ENCODE results near the gene PAM.

Gene PAM

GRCh38 chr5:102782217-102782872 is 27.2 kb downstream of the PAM start:
- DNase-seq: no peak

DNA sequence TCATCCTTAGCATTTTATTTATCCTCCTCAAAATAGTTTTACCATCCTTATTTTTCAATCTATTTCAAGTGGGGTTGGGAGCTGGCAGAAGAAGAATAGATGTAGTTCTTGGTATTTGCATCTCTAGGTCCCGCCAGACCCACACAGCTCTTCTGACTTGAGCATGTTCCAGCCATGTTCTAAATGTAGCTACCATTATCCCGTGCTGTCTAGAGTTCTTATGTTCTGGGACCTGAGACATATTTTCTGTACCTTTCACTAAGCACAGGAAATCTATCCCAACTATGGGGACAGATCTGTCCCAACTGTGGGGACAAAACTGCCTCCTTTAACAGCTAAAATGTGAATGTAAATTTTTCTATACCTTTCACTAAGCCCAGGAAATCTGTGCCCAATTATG is 32.0 kb downstream of the PAM start:
- no peak for DNase-seq

- no peak for DNase-seq
These were observed 33.7 kb downstream of the PAM start for GRCh38 chr5:102788788-102789187.

- no peak for DNase-seq
These were observed 34.4 kb downstream of the PAM start for GRCh38 chr5:102789469-102789868.

GRCh38 chr5:102790748-102791147 is 35.6 kb downstream of the PAM start:
- DNase-seq: no peak

DNA sequence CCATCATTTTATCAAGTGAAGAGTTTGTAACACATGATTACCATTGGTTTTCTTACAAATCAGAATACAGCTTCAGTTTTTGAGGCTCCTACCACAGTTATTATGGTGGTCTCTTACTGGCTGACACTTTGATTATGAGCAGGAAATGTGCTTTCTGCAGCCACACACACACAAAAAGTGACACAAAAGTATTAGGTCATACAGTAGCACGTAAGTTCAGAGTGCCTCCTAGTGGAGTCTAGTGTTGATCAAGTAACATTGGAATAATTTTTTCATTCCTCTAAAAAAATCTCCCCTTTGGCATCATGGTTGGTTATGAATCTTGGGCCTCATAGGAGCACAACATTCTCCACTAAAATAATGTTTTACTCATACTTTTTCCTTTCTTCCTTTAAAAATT is 37.6 kb downstream of the PAM start:
- DNase-seq: no peak

DNA sequence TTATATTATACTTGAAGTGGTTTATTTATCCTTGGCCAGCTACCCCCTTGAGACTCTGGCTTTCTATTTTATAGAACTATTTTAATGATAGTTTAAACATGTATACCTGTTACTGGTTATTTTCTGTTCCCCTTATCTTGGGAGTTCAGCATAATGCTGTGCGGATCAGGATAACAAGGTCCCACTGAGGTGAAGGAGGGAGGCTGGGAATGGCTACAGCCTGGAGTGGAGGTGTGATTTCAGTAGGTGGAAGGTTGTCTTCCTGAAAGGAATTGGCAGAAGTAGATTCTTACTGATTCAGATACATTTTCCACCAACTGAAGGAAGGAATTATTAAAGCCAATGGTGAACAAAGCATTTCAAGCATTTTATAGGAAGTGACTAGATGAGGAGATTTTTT is 38.9 kb downstream of the PAM start:
- no peak for DNase-seq

- no peak for DNase-seq
These were observed 39.7 kb downstream of the PAM start for GRCh38 chr5:102794677-102795331.

- DNase-seq: no peak
These were observed 40.4 kb downstream of the PAM start for GRCh38 chr5:102795526-102795925.

- DNase-seq: no peak
These were observed 40.9 kb downstream of the PAM start for GRCh38 chr5:102796009-102796408.

- no peak for DNase-seq
These were observed 41.4 kb downstream of the PAM start for GRCh38 chr5:102796498-102796897.

- DNase-seq: no peak
These were observed 42.3 kb downstream of the PAM start for GRCh38 chr5:102797322-102797884.

- DNase-seq: no peak
These were observed 43.1 kb downstream of the PAM start for GRCh38 chr5:102798104-102798785.

DNA sequence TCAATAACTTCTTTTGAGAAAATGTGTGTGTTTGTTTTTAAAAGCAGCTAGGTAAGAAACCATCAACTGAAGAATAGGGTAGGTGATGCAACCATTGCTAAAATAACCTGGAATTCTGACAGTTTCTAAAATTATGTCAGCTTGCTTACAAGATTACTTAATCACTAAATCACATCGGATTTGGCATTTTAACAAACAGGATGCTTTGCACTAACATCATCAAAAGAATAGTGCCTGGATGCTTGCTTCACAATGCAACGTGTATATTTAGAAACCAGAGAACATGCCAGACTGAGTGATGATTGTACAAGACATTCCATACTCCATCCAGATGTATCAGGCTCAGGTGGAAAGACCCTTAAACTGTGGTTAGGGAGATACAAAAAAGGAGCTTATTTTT is 43.9 kb downstream of the PAM start:
- no peak for DNase-seq

- no peak for DNase-seq
These were observed 45.3 kb downstream of the PAM start for GRCh38 chr5:102800427-102800826.

DNA sequence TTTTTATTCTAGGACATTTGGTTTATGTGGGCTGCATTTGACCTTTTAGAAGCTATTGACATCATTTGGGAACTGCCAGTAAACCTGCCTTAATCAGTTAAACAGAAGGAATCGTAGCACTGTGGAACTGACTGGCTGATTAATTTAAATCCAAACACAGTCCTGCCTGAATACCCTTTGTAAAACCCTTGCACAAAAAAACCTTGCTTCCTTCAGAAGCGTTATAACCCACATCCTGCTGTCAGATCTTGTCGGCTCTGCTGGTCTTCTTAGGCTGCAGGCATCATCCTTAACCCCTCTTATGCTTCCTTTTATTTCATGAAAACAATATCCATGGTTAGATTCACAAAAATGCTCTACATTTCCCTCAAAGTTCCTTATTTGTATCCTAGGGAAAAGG is 46.3 kb downstream of the PAM start:
- DNase-seq: peak; percentile 24

DNA sequence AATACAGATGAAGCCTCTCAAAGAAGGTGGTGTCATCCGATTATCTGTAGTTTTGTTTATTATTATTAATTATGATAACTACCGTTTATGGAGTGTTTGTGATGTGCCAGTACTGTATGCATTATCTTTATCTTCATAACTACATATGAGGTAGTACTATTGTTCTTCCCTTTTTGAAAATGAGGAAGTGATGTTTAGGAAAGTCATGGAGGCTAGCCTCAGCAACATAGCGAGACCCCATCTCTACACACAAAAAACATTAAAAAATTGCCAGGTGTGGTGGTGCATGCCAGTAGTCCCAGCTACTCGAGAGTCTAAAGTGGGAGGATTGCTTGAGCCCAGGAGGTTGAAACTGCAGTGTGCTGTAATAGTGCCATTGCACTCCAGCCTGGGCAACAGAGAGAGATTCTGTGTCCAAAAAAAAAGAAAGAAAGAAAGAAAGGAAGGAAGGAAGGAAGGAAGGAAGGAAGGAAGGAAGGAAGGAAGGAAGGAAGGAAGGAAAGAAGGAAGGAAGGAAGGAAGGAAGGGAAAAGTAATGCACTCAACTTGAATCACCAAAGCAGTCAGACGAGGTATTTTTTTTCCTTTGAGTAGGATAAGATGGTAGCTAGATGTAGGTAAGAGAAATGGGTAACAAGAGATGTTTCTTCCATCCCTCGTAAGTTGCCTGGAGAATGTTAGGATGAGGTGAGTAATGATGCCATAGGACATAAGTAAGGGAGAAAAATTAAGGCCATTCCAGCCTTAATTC is 47.8 kb downstream of the PAM start:
- no peak for DNase-seq

- DNase-seq: no peak
These were observed 52.9 kb downstream of the PAM start for GRCh38 chr5:102807878-102808502.

DNA sequence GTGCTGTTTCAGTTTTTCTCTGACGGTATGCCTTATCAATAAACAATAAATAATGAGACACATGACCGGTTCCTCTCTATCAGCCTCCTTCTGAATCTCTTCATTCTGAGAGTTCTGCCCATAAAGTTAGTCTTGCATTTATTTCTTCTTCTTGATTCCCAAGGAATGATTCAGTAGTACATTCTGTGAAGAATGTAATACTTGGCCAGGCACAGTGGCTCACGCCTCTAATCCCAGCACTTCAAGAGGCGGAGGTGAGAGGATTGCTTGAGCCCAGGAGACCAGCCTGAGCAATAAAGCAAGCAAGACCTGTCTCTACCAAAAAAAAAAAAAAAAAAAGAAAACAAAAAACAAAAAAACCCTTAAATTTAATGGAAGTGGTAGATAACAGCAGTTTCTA is 53.9 kb downstream of the PAM start:
- no peak for DNase-seq

DNA sequence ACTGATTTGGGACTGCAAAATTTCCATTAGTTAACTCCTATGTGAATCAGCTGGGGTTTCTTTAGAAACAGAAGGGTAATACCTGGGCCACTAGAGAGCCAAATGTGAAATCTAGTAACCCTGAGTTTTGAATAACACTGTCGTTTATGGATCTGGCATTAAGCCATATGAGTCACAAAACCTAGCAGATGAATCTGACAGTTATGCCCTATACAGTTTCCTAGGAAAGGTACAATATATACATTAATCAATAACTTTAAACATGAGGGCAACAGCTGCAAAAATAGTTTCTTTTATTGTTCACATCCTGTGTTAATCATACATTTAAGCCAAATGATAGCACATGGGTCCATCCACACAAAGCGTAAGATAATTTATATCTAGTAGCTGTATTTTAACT is 56.9 kb downstream of the PAM start:
- DNase-seq: no peak

DNA sequence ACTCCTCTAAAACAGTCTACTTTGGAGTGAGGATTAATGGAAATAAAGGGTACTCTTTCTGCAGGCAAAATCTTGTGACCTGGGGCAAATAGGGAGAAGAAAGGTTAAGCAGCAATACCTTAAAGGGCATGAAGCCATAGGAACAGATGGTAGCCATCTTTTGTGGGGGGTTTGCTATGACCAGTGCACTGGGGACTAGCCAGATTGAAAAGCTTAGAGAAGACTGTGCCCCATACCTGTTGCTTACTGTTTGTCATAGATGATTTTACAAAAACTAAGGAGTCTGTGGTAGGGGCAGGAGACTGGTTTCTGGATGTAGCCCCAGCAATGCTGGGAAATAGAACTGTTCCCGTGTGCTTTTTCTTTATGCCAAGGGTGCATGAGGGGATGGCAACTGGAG is 58.6 kb downstream of the PAM start:
- no peak for DNase-seq

GRCh38 chr5:102815084-102815483 is 60.0 kb downstream of the PAM start:
- no peak for DNase-seq

All from CD4-positive, alpha-beta T cell treated with Interleukin-15 for 1 hour (primary cell).